ENCODE results near the gene MYL11.

The MYL11 gene

GRCh38 chr16:30369938-30370455 is 4.6 kb upstream of the MYL11 start:
- no peak for DNase-seq (ENCODE audit: extremely low read depth in 1 of 2, low read depth in 1 of 2)

GRCh38 chr16:30370456-30371247 is 4.0 kb upstream of the MYL11 start, which contains the start of gene TBC1D10B:
Gene TBC1D10B (minus strand): TSS chr16:30370494. CDS start chr16:30370183, 311 bp downstream.
- peak; percentile 93 to 99 for DNase-seq (ENCODE audit: extremely low read depth in 1 of 2, low read depth in 1 of 2)

GRCh38 chr16:30371248-30371816 is 3.3 kb upstream of the MYL11 start:
- no peak for DNase-seq (ENCODE audit: extremely low read depth in 1 of 2, low read depth in 1 of 2)

- DNase-seq (ENCODE audit: extremely low read depth in 1 of 2, low read depth in 1 of 2), result no peak
Measured at GRCh38 chr16:30372038-30372712, 2.4 kb upstream of the MYL11 start.

- no peak for DNase-seq (ENCODE audit: extremely low read depth in 1 of 2, low read depth in 1 of 2)
Measured at GRCh38 chr16:30372725-30373124, 1.9 kb upstream of the MYL11 start.

- DNase-seq (ENCODE audit: extremely low read depth in 1 of 2, low read depth in 1 of 2), result no peak
Measured at GRCh38 chr16:30375864-30376263, 1.3 kb downstream of the MYL11 start.

GRCh38 chr16:30376461-30376902 is 1.9 kb downstream of the MYL11 start:
- DNase-seq (ENCODE audit: extremely low read depth in 1 of 2, low read depth in 1 of 2), result no peak

GRCh38 chr16:30377050-30377811 is 2.6 kb downstream of the MYL11 start:
- no peak for DNase-seq (ENCODE audit: extremely low read depth in 1 of 2, low read depth in 1 of 2)

GRCh38 chr16:30377812-30378235 is 3.2 kb downstream of the MYL11 start:
- DNase-seq (ENCODE audit: extremely low read depth in 1 of 2, low read depth in 1 of 2), result peak; percentile 80 to 84

- peak; percentile 97 to 99 for DNase-seq (ENCODE audit: extremely low read depth in 1 of 2, low read depth in 1 of 2)
Measured at GRCh38 chr16:30378236-30379157, 3.9 kb downstream of the MYL11 start.

GRCh38 chr16:30379158-30379783 is 4.7 kb downstream of the MYL11 start:
- DNase-seq (ENCODE audit: extremely low read depth in 1 of 2, low read depth in 1 of 2), result no peak

GRCh38 chr16:30380072-30380802 is 5.6 kb downstream of the MYL11 start:
- DNase-seq (ENCODE audit: extremely low read depth in 1 of 2, low read depth in 1 of 2), result no peak

GRCh38 chr16:30380803-30381208 is 6.2 kb downstream of the MYL11 start:
- DNase-seq (ENCODE audit: extremely low read depth in 1 of 2, low read depth in 1 of 2), result no peak

- DNase-seq (ENCODE audit: extremely low read depth in 1 of 2, low read depth in 1 of 2), result no peak
Measured at GRCh38 chr16:30381291-30382041, 6.9 kb downstream of the MYL11 start.

- DNase-seq (ENCODE audit: extremely low read depth in 1 of 2, low read depth in 1 of 2), result peak in 1 of 2 donors; percentile 66
Measured at GRCh38 chr16:30382111-30382881, 7.7 kb downstream of the MYL11 start, which contains the start of gene SEPTIN1. Gene SEPTIN1 (minus strand): TSS chr16:30382561. CDS start chr16:30382542, 19 bp downstream.

- DNase-seq (ENCODE audit: extremely low read depth in 1 of 2, low read depth in 1 of 2), result no peak
Measured at GRCh38 chr16:30383521-30383920, 8.9 kb downstream of the MYL11 start.

GRCh38 chr16:30394592-30395154 is 20.1 kb downstream of the MYL11 start:
- no peak for DNase-seq (ENCODE audit: extremely low read depth in 1 of 2, low read depth in 1 of 2)

Measured in activated CD8-positive, alpha-beta memory T cell treated with anti-CD3 and anti-CD28 coated beads for 1 hour (primary cell).